Measurements from ENCODE around the gene MAP4K2.

GRCh38 chr11:64834031-64834722, 31.2 kb upstream of the MAP4K2 start:
- no peak for TF ChIP-seq CTCF (IDR thresholded peaks at IDR 0.05)
- no peak for TF ChIP-seq POLR2A (IDR thresholded peaks at IDR 0.05)

All from uterus (tissue), 2 donors.